SK-N-SH treated with all-trans-retinoic acid at 6 μM for 48 hours (cell line): ENCODE results near the gene RAB30.

ENCODE experiments used
- ATAC-seq: fragments of 200-7000 bp; cut with Tn5 transposase; 3 replicates; pipeline ENCODE4 v1.9.1; 2020; ENCODE audit warnings: mild to moderate bottlenecking, moderate library complexity
- ARNTL ChIP-seq: fragments of 450-650 bp; formaldehyde crosslinking; IDR thresholded peaks from 2 replicates; pipeline ENCODE4 v1.5.0; 2020; ENCODE audit warnings: low read depth, mild to moderate bottlenecking, moderate library complexity, borderline replicate concordance
- BACH2 ChIP-seq: fragments of 250-450 bp; sonication (Bioruptor Pico); IDR thresholded peaks from 2 replicates; pipeline ENCODE4 v1.9.0; 2021; ENCODE audit warnings: mild to moderate bottlenecking, borderline replicate concordance
- CREB5 ChIP-seq: fragments of 250-450 bp; sonication (Bioruptor Pico); IDR thresholded peaks from 2 replicates; pipeline ENCODE4 v1.5.1; 2020; ENCODE audit warnings: low read depth, mild to moderate bottlenecking, moderate library complexity
- CSDC2 ChIP-seq: fragments of 250-450 bp; sonication (Bioruptor Pico); IDR thresholded peaks from 2 replicates; pipeline ENCODE4 v1.5.0; 2020; ENCODE audit warnings: mild to moderate bottlenecking, moderate library complexity
- CSRNP3 ChIP-seq: fragments of 250-450 bp; sonication (Bioruptor Pico); IDR thresholded peaks from 2 replicates; pipeline ENCODE4 v1.5.1; 2021; ENCODE audit warnings: mild to moderate bottlenecking, moderate library complexity
- GLIS3 ChIP-seq: fragments of 250-450 bp; sonication (Bioruptor Pico); IDR thresholded peaks from 2 replicates; pipeline ENCODE4 v1.5.0; 2020; ENCODE audit warnings: mild to moderate bottlenecking, moderate library complexity
- ISL1 ChIP-seq: fragments of 250-450 bp; sonication (Bioruptor Pico); IDR thresholded peaks from 2 replicates; pipeline ENCODE4 v2.1.2; 2022; ENCODE audit warnings: mild to moderate bottlenecking, moderate library complexity
- OSR1 ChIP-seq: fragments of 250-450 bp; sonication (Bioruptor Pico); IDR thresholded peaks from 2 replicates; pipeline ENCODE4 v1.8.0; 2022; ENCODE audit warnings: moderate library complexity, mild to moderate bottlenecking, inconsistent platforms
- PATZ1 ChIP-seq: fragments of 250-450 bp; sonication (Bioruptor Pico); IDR thresholded peaks from 2 replicates; pipeline ENCODE4 v1.8.0; 2020; ENCODE audit warnings: mild to moderate bottlenecking, moderate library complexity, borderline replicate concordance
- POU6F1 ChIP-seq: fragments of 250-450 bp; sonication (Bioruptor Pico); IDR thresholded peaks from 2 replicates; pipeline ENCODE4 v1.8.0; 2021; ENCODE audit warnings: low read depth, mild to moderate bottlenecking, moderate library complexity, borderline replicate concordance
- PPARA ChIP-seq: fragments of 250-450 bp; sonication (Bioruptor Pico); IDR thresholded peaks from 2 replicates; pipeline ENCODE4 v1.5.0; 2020; ENCODE audit warnings: mild to moderate bottlenecking, borderline replicate concordance
- RARB ChIP-seq: fragments of 250-450 bp; sonication (Bioruptor Pico); IDR thresholded peaks from 2 replicates; pipeline ENCODE4 v1.8.0; 2021; ENCODE audit warnings: mild to moderate bottlenecking, moderate library complexity
- SNAI2 ChIP-seq: fragments of 250-450 bp; sonication (Bioruptor Pico); IDR thresholded peaks from 2 replicates; pipeline ENCODE4 v1.5.0; 2020; ENCODE audit warnings: mild to moderate bottlenecking, moderate library complexity
- TCF4 ChIP-seq: fragments of 250-450 bp; sonication (Bioruptor Pico); IDR thresholded peaks from 2 replicates; pipeline ENCODE4 v1.8.0; 2021; ENCODE audit warnings: mild to moderate bottlenecking, moderate library complexity, borderline replicate concordance
- TSHZ2 ChIP-seq: fragments of 250-450 bp; sonication (Bioruptor Pico); IDR thresholded peaks from 2 replicates; pipeline ENCODE4 v1.5.0; 2020; ENCODE audit warnings: mild to moderate bottlenecking, moderate library complexity
- ZC3H10 ChIP-seq: fragments of 250-450 bp; sonication (Bioruptor Pico); IDR thresholded peaks from 2 replicates; pipeline ENCODE4 v1.5.1; 2021; ENCODE audit warnings: mild to moderate bottlenecking, moderate library complexity
- ZFP3 ChIP-seq: fragments of 250-450 bp; sonication (Bioruptor Pico); IDR thresholded peaks from 2 replicates; pipeline ENCODE4 v1.5.0; 2020; ENCODE audit warnings: mild to moderate bottlenecking, moderate library complexity
- ZNF565 ChIP-seq: fragments of 450-650 bp; formaldehyde crosslinking; conservative IDR thresholded peaks from 2 replicates; pipeline ENCODE4 v1.5.0; 2020; ENCODE audit warnings: low read depth, mild to moderate bottlenecking, moderate library complexity
- ZNF70 ChIP-seq: fragments of 450-650 bp; formaldehyde crosslinking; IDR thresholded peaks from 2 replicates; pipeline ENCODE4 v1.5.0; 2020; ENCODE audit warnings: mild to moderate bottlenecking, moderate library complexity
- ZNF8 ChIP-seq: fragments of 450-650 bp; formaldehyde crosslinking; IDR thresholded peaks from 2 replicates; pipeline ENCODE4 v1.5.0; 2020; ENCODE audit warnings: mild to moderate bottlenecking, moderate library complexity

The RAB30 gene

GRCh38 chr11:83115551-83115950 lies 43.9 kb upstream of the RAB30 start:
- no peak for TF ChIP-seq ARNTL (CRISPR knock-in tag)
- no peak for TF ChIP-seq ZNF8 (CRISPR knock-in tag)
- no peak for TF ChIP-seq OSR1 (CRISPR knock-in tag)
- no peak for TF ChIP-seq POU6F1 (CRISPR knock-in tag)
- TF ChIP-seq BACH2 (CRISPR knock-in tag), result no peak
- TF ChIP-seq GLIS3, result no peak
- TF ChIP-seq PPARA (CRISPR knock-in tag), result no peak
- no peak for TF ChIP-seq TSHZ2 (CRISPR knock-in tag)
- TF ChIP-seq RARB (CRISPR knock-in tag), result no peak
- TF ChIP-seq SNAI2 (CRISPR knock-in tag), result no peak
- TF ChIP-seq TCF4 (CRISPR knock-in tag), result no peak
- TF ChIP-seq CSDC2 (CRISPR knock-in tag), result no peak
- TF ChIP-seq ISL1 (CRISPR knock-in tag), result no peak
- TF ChIP-seq ZFP3 (CRISPR knock-in tag), result no peak
- ATAC-seq, result no peak

- TF ChIP-seq GLIS3 (no peak), ZNF8 (CRISPR knock-in tag) (no peak), POU6F1 (CRISPR knock-in tag) (no peak), TSHZ2 (CRISPR knock-in tag) (no peak), OSR1 (CRISPR knock-in tag) (no peak), ZNF565 (no peak)
- TF ChIP-seq, all 23 proteins: peak for 0
- no peak for ATAC-seq
Observed at GRCh38 chr11:83115026-83115425, 43.3 kb upstream of the RAB30 start.

GRCh38 chr11:83112886-83113285 lies 41.2 kb upstream of the RAB30 start:
- no peak for ATAC-seq
- TF ChIP-seq CREB5 (CRISPR knock-in tag), result no peak
- TF ChIP-seq ISL1 (CRISPR knock-in tag), result no peak
- TF ChIP-seq BACH2 (CRISPR knock-in tag), result no peak
- no peak for TF ChIP-seq TSHZ2 (CRISPR knock-in tag)
- no peak for TF ChIP-seq CSRNP3 (CRISPR knock-in tag)
- no peak for TF ChIP-seq OSR1 (CRISPR knock-in tag)
- TF ChIP-seq RARB (CRISPR knock-in tag), result no peak
- no peak for TF ChIP-seq ZNF70 (CRISPR knock-in tag)
- TF ChIP-seq ZFP3 (CRISPR knock-in tag), result no peak
- TF ChIP-seq PATZ1 (CRISPR knock-in tag), result no peak
- no peak for TF ChIP-seq ZC3H10
